Measurements from ENCODE around the gene ACBD6.
A peak's percentile ranks its signal among the peaks of the same experiment; 100 is the strongest.

ACBD6 gene

DNA sequence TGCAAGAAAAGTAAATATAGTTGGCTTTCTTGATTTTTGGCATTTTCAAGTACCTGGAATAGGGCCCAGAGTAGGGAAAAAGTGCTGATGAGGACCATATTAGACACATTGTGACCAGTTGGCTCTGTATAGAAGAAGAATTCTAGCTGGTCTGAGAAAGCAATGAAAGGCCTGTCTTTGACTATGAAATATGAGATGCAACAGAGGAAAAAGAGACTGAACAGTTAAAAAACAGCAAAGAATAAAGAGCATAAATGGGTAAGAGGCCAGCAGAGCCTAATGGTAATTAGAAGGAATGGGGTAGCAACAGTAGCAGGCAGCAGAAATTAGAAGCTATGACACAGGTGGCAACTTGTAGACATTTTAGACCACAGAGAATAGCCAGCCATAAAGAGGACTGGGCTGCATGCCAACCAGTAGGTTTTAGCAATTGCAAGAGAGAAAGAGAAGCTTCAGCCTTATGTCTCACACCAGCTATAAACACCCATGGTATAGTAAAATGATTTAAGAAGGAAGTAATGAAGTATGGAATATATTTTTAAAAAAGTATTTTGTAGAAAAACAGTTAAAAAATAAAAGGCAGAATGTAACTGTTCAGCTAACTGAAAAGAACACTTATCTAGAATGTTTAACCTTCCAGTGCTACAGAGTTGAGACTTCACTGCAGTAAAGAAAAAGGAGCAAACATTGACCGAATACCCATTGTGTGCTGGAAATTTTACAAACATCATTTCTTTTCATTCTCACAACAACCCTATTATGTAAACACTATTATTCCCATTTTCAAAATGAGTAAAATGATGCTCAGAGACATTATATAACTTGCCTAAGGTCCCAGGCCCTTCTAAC is 158.2 kb downstream of the ACBD6 start (continued):
- no peak for TF ChIP-seq ZNF544 (tag by site-specific recombination; IDR thresholded peaks at IDR 0.05)
- TF ChIP-seq, protein P1, sequence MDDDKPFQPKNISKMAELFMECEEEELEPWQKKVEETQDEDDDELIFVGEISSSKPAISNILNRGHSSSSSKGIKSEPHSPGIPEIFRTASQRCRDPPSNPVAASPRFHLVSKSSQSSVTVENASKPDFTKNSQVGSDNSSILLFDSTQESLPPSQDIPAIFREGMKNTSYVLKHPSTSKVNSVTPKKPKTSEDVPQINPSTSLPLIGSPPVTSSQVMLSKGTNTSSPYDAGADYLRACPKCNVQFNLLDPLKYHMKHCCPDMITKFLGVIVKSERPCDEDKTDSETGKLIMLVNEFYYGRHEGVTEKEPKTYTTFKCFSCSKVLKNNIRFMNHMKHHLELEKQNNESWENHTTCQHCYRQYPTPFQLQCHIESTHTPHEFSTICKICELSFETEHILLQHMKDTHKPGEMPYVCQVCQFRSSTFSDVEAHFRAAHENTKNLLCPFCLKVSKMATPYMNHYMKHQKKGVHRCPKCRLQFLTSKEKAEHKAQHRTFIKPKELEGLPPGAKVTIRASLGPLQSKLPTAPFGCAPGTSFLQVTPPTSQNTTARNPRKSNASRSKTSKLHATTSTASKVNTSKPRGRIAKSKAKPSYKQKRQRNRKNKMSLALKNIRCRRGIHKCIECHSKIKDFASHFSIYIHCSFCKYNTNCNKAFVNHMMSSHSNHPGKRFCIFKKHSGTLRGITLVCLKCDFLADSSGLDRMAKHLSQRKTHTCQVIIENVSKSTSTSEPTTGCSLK (tag by site-specific recombination; IDR thresholded peaks at IDR 0.05), result no peak
- TF ChIP-seq ZNF624 (tag by site-specific recombination; IDR thresholded peaks at IDR 0.05), result no peak
- TF ChIP-seq WT1 (tag by site-specific recombination; IDR thresholded peaks at IDR 0.05), result peak; percentile 57; the same call in 1 of the 2 replicates
- no peak for TF ChIP-seq ZNF426 (tag by site-specific recombination; IDR thresholded peaks at IDR 0.05)
- TF ChIP-seq KLF16 (tag by site-specific recombination; IDR thresholded peaks at IDR 0.05), result no peak
- TF ChIP-seq ZNF140 (tag by site-specific recombination; IDR thresholded peaks at IDR 0.05), result no peak
- TF ChIP-seq ZNF175 (tag by site-specific recombination; IDR thresholded peaks at IDR 0.05), result no peak
- TF ChIP-seq ZNF324 (tag by site-specific recombination; IDR thresholded peaks at IDR 0.05), result peak; percentile 29; the same call in 1 of the 2 replicates
- TF ChIP-seq ZNF791 (tag by site-specific recombination; IDR thresholded peaks at IDR 0.05), result no peak
- no peak for TF ChIP-seq ZNF350 (tag by site-specific recombination; IDR thresholded peaks at IDR 0.05)
- TF ChIP-seq SP7 (tag by site-specific recombination; IDR thresholded peaks at IDR 0.05), result peak; percentile 81
- TF ChIP-seq, protein P2, sequence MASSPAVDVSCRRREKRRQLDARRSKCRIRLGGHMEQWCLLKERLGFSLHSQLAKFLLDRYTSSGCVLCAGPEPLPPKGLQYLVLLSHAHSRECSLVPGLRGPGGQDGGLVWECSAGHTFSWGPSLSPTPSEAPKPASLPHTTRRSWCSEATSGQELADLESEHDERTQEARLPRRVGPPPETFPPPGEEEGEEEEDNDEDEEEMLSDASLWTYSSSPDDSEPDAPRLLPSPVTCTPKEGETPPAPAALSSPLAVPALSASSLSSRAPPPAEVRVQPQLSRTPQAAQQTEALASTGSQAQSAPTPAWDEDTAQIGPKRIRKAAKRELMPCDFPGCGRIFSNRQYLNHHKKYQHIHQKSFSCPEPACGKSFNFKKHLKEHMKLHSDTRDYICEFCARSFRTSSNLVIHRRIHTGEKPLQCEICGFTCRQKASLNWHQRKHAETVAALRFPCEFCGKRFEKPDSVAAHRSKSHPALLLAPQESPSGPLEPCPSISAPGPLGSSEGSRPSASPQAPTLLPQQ (tag by site-specific recombination; IDR thresholded peaks at IDR 0.05), result no peak
- TF ChIP-seq ZNF23 (tag by site-specific recombination; IDR thresholded peaks at IDR 0.05; ENCODE audit: borderline replicate concordance), result no peak
- TF ChIP-seq ZNF660 (tag by site-specific recombination; IDR thresholded peaks at IDR 0.05), result peak; percentile 73; the same call in 1 of the 2 replicates
- TF ChIP-seq, protein P3, sequence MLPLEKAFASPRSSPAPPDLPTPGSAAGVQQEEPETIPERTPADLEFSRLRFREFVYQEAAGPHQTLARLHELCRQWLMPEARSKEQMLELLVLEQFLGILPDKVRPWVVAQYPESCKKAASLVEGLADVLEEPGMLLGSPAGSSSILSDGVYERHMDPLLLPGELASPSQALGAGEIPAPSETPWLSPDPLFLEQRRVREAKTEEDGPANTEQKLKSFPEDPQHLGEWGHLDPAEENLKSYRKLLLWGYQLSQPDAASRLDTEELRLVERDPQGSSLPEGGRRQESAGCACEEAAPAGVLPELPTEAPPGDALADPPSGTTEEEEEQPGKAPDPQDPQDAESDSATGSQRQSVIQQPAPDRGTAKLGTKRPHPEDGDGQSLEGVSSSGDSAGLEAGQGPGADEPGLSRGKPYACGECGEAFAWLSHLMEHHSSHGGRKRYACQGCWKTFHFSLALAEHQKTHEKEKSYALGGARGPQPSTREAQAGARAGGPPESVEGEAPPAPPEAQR (tag by site-specific recombination; IDR thresholded peaks at IDR 0.05), result no peak
- TF ChIP-seq, protein P4, sequence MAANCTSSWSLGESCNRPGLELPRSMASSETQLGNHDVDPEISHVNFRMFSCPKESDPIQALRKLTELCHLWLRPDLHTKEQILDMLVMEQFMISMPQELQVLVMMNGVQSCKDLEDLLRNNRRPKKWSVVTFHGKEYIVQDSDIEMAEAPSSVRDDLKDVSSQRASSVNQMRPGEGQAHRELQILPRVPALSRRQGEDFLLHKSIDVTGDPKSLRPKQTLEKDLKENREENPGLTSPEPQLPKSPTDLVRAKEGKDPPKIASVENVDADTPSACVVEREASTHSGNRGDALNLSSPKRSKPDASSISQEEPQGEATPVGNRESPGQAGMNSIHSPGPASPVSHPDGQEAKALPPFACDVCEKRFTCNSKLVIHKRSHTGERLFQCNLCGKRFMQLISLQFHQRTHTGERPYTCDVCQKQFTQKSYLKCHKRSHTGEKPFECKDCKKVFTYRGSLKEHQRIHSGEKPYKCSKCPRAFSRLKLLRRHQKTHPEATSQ (tag by site-specific recombination; IDR thresholded peaks at IDR 0.05), result no peak
- TF ChIP-seq ZNF768 (tag by site-specific recombination; IDR thresholded peaks at IDR 0.05), result no peak; the same call in 1 of the 2 replicates
- no peak for TF ChIP-seq ZNF555 (tag by site-specific recombination; conservative IDR thresholded peaks at IDR 0.05)
- no peak for TF ChIP-seq ZNF658 (tag by site-specific recombination; IDR thresholded peaks at IDR 0.05)
- TF ChIP-seq, protein P5, sequence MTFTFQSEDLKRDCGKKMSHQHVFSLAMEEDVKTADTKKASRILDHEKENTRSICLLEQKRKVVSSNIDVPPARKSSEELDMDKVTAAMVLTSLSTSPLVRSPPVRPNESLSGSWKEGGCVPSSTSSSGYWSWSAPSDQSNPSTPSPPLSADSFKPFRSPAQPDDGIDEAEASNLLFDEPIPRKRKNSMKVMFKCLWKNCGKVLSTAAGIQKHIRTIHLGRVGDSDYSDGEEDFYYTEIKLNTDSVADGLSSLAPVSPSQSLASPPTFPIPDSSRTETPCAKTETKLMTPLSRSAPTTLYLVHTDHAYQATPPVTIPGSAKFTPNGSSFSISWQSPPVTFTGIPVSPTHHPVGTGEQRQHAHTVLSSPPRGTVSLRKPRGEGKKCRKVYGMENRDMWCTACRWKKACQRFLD (tag by site-specific recombination; IDR thresholded peaks at IDR 0.05), result no peak
- no peak for TF ChIP-seq RBAK (tag by site-specific recombination; IDR thresholded peaks at IDR 0.05)
- TF ChIP-seq BCL11A (tag by site-specific recombination; IDR thresholded peaks at IDR 0.05; ENCODE audit: low read depth), result 0 out of 2 replicates have a peak, but pooled peaks have one; percentile 76
- no peak for TF ChIP-seq ZFP41 (tag by site-specific recombination; IDR thresholded peaks at IDR 0.05; ENCODE audit: borderline replicate concordance)
- TF ChIP-seq, protein P6, sequence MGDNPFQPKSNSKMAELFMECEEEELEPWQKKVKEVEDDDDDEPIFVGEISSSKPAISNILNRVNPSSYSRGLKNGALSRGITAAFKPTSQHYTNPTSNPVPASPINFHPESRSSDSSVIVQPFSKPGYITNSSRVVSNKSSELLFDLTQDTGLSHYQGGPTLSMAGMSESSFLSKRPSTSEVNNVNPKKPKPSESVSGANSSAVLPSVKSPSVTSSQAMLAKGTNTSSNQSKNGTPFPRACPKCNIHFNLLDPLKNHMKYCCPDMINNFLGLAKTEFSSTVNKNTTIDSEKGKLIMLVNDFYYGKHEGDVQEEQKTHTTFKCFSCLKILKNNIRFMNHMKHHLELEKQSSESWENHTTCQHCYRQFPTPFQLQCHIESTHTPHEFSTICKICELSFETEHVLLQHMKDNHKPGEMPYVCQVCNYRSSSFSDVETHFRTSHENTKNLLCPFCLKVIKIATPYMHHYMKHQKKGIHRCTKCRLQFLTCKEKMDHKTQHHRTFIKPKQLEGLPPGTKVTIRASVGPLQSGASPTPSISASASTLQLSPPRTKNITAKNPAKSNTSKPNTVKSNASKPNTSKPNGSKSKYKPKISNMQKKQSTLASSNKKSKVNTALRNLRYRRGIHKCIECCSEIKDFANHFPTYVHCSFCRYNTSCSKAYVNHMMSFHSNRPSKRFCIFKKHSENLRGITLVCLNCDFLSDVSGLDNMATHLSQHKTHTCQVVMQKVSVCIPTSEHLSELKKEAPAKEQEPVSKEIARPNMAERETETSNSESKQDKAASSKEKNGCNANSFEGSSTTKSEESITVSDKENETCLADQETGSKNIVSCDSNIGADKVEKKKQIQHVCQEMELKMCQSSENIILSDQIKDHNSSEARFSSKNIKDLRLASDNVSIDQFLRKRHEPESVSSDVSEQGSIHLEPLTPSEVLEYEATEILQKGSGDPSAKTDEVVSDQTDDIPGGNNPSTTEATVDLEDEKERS (tag by site-specific recombination; IDR thresholded peaks at IDR 0.05), result no peak
- no peak for TF ChIP-seq ZNF302 (tag by site-specific recombination; IDR thresholded peaks at IDR 0.05; ENCODE audit: low read depth)
- TF ChIP-seq FEZF1 (tag by site-specific recombination; IDR thresholded peaks at IDR 0.05), result peak; percentile 93
- no peak for TF ChIP-seq ZNF48 (tag by site-specific recombination; IDR thresholded peaks at IDR 0.05)
- 0 out of 2 replicates have a peak, but pooled peaks have one; percentile 31 for TF ChIP-seq ZNF335 (tag by site-specific recombination; conservative IDR thresholded peaks at IDR 0.05)
- no peak for TF ChIP-seq ZNF670 (tag by site-specific recombination; IDR thresholded peaks at IDR 0.05; ENCODE audit: low read depth)

All from HEK293 (cell line).